ENCODE results near the gene RNH1.

Gene RNH1

DNA sequence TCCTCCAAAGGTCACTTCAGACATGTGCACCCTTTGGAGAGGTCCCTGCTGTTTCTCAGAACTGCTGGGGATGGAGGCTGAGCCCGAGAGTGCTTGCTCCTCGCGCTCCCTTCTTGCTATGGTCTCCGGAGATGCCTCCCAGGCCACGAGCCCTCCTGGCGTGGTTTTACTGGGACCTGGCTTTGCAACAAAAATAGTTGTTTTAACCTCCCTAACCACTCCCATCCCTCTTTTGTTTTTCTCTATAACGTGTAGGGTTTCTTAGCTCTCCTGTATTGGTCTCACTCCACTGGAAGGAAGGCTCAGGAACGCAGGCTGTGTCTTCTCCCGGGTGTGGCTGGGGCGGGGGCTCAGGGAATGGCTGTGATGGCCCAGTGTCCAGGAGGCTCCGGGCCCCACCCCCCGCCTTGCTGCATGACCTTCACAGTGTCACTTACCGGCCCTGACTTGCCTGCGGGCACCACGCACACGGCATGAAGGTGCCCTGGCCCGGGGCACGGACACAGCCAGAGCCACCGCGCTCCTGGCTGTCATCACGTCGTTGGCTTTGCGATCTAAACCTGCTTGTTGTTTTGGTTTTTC is 51.4 kb downstream of the RNH1 start:
- no peak for DNase-seq (ENCODE audit: extremely low read depth, low read depth)
- TF ChIP-seq CTCF (IDR thresholded peaks at IDR 0.05; ENCODE audit: low read depth, low read length, missing control alignments): no peak

GRCh38 chr11:454801-455565 is 52.1 kb downstream of the RNH1 start:
- TF ChIP-seq CTCF (IDR thresholded peaks at IDR 0.05; ENCODE audit: low read depth, low read length, missing control alignments): no peak
- H3K4me3 ChIP-seq (replicated peaks; ENCODE audit: low read depth, low read length): no peak overlapping the region
- no peak for DNase-seq (ENCODE audit: extremely low read depth, low read depth)

More for the DNA sequence above, 51.4 kb downstream of the RNH1 start:
- no peak overlapping the region for H3K4me3 ChIP-seq (replicated peaks; ENCODE audit: low read depth, low read length)

DNA sequence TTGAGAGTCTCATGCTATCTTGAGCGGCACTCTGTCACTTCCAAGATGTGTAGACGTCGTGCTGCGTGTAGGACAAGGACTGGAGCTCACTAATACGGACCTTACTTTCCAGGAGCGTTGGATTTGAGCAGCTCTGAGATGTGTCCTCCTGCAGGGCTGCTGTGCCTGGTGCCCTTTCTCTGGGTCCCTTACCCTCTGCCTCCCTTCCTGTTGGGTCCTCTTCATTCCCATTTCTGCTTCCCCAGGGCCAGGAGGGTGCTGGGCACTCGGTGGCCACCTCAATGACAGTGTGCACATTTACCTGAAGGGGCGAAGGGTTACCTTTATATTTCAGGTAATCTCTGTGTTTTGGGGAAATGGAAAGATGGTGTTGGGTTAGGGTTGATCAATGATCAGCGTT is 53.0 kb downstream of the RNH1 start:
- no peak for TF ChIP-seq CTCF (IDR thresholded peaks at IDR 0.05; ENCODE audit: low read depth, low read length, missing control alignments)
- H3K4me3 ChIP-seq (replicated peaks; ENCODE audit: low read depth, low read length): no peak overlapping the region
- no peak for DNase-seq (ENCODE audit: extremely low read depth, low read depth)

- no peak overlapping the region for H3K4me3 ChIP-seq (replicated peaks; ENCODE audit: low read depth, low read length)
- no peak for DNase-seq (ENCODE audit: extremely low read depth, low read depth)
- TF ChIP-seq CTCF (IDR thresholded peaks at IDR 0.05; ENCODE audit: low read depth, low read length, missing control alignments): no peak
Observed at GRCh38 chr11:453564-453963, 53.5 kb downstream of the RNH1 start.

DNA sequence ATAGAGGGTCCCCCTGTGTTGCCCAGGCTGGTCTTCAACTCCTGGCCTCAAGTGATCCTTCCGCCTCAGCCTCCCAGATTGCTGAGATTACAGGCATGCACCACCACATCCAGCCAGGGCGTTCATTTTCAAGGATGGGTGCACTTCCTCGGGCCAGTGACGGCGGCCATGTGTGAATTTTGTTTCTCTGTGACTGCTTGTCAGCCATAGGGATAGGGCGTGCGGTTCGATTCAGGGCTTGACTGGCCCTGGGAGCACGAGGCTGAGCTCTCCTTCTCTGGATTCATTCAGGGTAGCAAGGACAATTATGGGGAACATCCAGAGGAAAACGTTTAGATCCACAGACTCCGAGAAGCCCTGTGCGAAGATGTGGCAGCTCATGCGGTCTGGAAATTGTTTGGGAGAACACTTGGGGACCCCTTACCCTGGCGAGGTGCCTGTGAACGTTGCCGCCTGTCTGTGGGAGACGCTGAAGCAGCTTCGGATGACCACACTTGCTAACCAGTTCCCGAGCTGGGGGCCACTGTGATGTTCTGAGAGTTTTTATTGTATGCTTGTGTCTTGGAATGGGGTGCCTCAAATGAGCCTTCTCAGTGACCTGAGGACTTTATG is 54.0 kb downstream of the RNH1 start:
- no peak for TF ChIP-seq CTCF (IDR thresholded peaks at IDR 0.05; ENCODE audit: low read depth, low read length, missing control alignments)
- no peak overlapping the region for H3K4me3 ChIP-seq (replicated peaks; ENCODE audit: low read depth, low read length)

DNA sequence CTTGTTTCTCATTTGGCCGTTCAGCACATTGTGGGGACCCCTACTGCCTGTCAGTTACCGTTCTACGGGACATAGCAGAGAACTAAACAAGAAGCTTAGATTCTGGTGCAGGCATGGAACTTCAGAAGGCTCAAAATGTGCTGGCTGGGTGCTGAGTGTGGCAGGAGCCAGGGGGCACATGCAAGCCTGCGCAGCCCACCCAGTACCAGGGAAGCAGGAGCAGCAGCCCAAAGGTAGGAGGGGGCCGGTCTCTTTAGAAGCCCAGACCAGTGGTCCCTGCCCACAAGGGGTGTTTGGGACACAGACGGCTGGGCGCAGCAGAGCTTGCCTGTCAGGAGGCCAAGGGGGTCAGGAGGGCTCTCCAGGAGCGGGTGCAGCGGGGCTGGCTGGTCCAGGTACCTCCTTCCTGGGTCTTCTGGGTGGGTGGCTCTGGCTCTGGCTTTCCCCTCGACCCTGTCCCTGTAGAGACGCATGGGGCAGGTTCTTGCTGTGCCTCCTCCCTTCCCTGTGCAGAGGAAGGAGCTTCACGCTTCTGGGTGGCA is 54.8 kb downstream of the RNH1 start:
- no peak for TF ChIP-seq CTCF (IDR thresholded peaks at IDR 0.05; ENCODE audit: low read depth, low read length, missing control alignments)
- H3K4me3 ChIP-seq (replicated peaks; ENCODE audit: low read depth, low read length): peak overlapping the region; percentile 67
- no peak for DNase-seq (ENCODE audit: extremely low read depth, low read depth)

More for the DNA sequence above, 54.0 kb downstream of the RNH1 start:
- no peak for DNase-seq (ENCODE audit: extremely low read depth, low read depth)
